ENCODE data around the gene BICD1.

The BICD1 gene

GRCh38 chr12:32382226-32382625, 275.6 kb downstream of the BICD1 start:
- TF ChIP-seq ZFX (IDR thresholded peaks at IDR 0.05; ENCODE audit: borderline replicate concordance), result no peak
- no peak for TF ChIP-seq CTCF (IDR thresholded peaks at IDR 0.05)
- no peak overlapping the region for H3K27ac ChIP-seq

GRCh38 chr12:32390572-32391219, 284.0 kb downstream of the BICD1 start:
- no peak for TF ChIP-seq ZFX (IDR thresholded peaks at IDR 0.05; ENCODE audit: borderline replicate concordance)
- peak; percentile 30 for TF ChIP-seq CTCF (IDR thresholded peaks at IDR 0.05)
- peak overlapping the region; percentile 78 for H3K27ac ChIP-seq

GRCh38 chr12:32395026-32395425, 288.4 kb downstream of the BICD1 start:
- no peak for TF ChIP-seq ZFX (IDR thresholded peaks at IDR 0.05; ENCODE audit: borderline replicate concordance)
- TF ChIP-seq CTCF (IDR thresholded peaks at IDR 0.05), result no peak

GRCh38 chr12:32397696-32398095, 291.0 kb downstream of the BICD1 start:
- no peak overlapping the region; the same call in 1 of the 2 replicates for H3K27ac ChIP-seq
- TF ChIP-seq CTCF (IDR thresholded peaks at IDR 0.05) (no peak), ZFX (IDR thresholded peaks at IDR 0.05; ENCODE audit: borderline replicate concordance) (no peak)

More at GRCh38 chr12:32395026-32395425, 288.4 kb downstream of the BICD1 start:
- H3K27ac ChIP-seq, result no peak overlapping the region

GRCh38 chr12:32398181-32398580, 291.5 kb downstream of the BICD1 start:
- TF ChIP-seq CTCF (IDR thresholded peaks at IDR 0.05), result no peak
- TF ChIP-seq ZFX (IDR thresholded peaks at IDR 0.05; ENCODE audit: borderline replicate concordance), result no peak
- H3K27ac ChIP-seq, result peak overlapping the region; percentile 89

- H3K27ac ChIP-seq, result peak overlapping the region; percentile 89
- TF ChIP-seq CTCF (IDR thresholded peaks at IDR 0.05) (no peak), ZFX (IDR thresholded peaks at IDR 0.05; ENCODE audit: borderline replicate concordance) (no peak)
Observed at GRCh38 chr12:32398816-32399369, 292.2 kb downstream of the BICD1 start.

GRCh38 chr12:32399370-32400113, 292.9 kb downstream of the BICD1 start, which contains the start of gene FGD4:
Gene FGD4, plus strand, starts transcription at chr12:32399558.
- peak within 1 kb of the TSS; percentile 89 for H3K27ac ChIP-seq

More at GRCh38 chr12:32399370-32400113, 292.9 kb downstream of the BICD1 start, which contains the start of gene FGD4:
- TF ChIP-seq CTCF (IDR thresholded peaks at IDR 0.05) (peak; percentile 69), ZFX (IDR thresholded peaks at IDR 0.05; ENCODE audit: borderline replicate concordance) (no peak)

All from 22Rv1 (cell line).